22Rv1 (cell line): ENCODE measurements around the gene FYB1.

ENCODE experiments used
- H3K27ac ChIP-seq: fragments of 450-650 bp; 2 replicates; pipeline ENCODE4 v1.5.1; 2017
- ZFX ChIP-seq: fragments of 450-650 bp; IDR thresholded peaks from 2 replicates; pipeline ENCODE4 v1.6.1; 2017; ENCODE audit warnings: antibody characterized with exemption, borderline replicate concordance
- TF ChIP-seq, protein P1 (sequence below): fragments of 450-650 bp; IDR thresholded peaks from 2 replicates; pipeline ENCODE4 v1.5.1; 2017; ENCODE audit warnings: mild to moderate bottlenecking

The FYB1 gene

DNA sequence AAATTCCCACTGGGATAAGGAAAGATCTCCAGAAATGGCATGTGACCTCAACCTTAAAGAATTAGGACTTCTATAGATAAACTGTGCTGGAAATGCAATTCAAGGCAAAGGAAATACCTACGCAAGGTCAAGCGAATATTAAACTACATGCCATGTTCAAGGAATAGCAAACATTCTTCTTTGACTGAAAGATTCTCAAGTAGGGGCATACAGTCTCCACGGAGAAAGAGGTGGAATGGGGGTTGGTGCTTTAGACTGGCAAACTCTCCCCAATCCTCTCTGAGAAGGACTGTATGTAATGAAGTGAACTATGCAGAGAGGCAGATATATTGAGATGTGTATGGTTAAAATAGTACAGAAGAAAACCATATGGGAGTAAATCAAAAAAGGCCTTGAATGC is 151.3 kb downstream of the FYB1 start:
- TF ChIP-seq ZFX, result no peak
- TF ChIP-seq, protein P1, sequence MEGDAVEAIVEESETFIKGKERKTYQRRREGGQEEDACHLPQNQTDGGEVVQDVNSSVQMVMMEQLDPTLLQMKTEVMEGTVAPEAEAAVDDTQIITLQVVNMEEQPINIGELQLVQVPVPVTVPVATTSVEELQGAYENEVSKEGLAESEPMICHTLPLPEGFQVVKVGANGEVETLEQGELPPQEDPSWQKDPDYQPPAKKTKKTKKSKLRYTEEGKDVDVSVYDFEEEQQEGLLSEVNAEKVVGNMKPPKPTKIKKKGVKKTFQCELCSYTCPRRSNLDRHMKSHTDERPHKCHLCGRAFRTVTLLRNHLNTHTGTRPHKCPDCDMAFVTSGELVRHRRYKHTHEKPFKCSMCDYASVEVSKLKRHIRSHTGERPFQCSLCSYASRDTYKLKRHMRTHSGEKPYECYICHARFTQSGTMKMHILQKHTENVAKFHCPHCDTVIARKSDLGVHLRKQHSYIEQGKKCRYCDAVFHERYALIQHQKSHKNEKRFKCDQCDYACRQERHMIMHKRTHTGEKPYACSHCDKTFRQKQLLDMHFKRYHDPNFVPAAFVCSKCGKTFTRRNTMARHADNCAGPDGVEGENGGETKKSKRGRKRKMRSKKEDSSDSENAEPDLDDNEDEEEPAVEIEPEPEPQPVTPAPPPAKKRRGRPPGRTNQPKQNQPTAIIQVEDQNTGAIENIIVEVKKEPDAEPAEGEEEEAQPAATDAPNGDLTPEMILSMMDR, result no peak
- no peak overlapping the region for H3K27ac ChIP-seq

DNA sequence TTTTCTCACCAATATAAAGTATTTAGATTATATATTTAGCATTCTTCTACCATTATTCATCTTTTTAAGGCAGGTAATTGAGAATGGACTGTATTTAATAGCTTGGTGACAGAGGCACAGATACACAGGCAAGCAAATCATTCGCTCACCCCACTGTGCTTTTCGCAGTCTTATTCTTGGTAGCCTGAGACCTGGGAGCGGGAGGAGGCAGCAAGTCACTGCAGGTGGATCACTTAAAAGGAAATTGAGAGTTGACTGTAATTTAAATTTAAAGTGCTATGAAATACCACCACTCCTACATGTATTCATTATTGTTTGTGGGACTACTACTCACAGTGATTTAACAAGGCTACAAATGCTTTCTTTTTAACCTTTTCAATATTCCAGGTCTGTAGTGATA is 154.9 kb downstream of the FYB1 start:
- TF ChIP-seq, protein P1, result no peak
- no peak for TF ChIP-seq ZFX
- H3K27ac ChIP-seq, result no peak overlapping the region

DNA sequence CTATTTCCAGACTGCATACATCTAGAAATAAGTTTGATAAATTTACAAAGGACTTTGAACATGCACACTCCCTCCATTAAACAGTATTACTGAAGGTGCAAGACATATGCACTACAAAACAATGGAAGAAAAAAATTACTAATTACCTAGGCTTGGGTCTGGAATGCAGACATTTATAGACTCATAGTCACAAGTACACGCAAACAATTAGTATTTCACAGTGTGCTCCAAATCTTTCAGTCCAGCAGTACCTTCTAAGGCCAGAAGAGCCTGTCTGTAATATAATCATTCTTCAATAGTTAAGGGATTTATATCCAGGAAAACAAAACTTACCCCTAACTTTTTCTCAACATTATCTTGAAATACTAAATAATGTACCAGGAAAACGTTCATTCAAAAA is 156.3 kb downstream of the FYB1 start:
- TF ChIP-seq, protein P1, result no peak
- no peak for TF ChIP-seq ZFX
- no peak overlapping the region for H3K27ac ChIP-seq

DNA sequence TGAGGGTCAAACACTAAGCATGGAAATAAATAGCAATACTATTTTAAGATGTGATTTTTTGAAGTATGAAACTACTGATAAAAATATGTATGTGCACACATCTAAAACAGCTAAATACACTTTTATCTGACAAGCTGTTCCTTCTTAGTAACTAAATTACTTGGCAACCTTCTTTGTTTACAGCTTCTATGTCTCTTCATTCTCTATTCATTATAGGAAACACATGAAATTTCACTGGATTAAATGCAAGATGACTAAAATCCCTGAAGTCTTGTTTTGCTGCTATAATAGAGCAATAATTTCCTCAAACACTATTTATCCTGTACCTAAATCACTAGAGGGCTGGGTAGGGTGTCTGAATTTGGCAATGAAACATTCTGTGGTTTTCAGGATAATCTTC is 156.8 kb downstream of the FYB1 start:
- TF ChIP-seq, protein P1, result no peak
- no peak for TF ChIP-seq ZFX
- no peak overlapping the region for H3K27ac ChIP-seq

DNA sequence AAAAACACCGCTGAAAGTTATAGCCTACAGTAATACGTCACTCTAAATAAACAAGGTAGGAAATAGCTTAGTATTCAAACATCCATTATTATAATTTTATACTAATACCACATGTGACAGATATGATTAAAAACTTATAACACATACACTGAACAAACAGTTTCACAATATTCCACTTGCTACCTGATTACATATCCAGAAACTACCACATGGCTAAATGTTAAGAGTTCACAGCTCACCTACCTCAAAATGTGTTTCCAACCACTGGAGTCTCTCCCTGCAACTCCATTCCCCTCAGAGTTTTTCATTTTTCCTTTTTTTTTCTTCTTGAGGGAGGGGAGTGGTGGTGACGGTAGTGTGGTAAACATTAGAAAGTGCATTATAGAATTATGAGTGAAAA is 157.3 kb downstream of the FYB1 start:
- no peak overlapping the region for H3K27ac ChIP-seq
- no peak for TF ChIP-seq ZFX
- TF ChIP-seq, protein P1, result no peak

DNA sequence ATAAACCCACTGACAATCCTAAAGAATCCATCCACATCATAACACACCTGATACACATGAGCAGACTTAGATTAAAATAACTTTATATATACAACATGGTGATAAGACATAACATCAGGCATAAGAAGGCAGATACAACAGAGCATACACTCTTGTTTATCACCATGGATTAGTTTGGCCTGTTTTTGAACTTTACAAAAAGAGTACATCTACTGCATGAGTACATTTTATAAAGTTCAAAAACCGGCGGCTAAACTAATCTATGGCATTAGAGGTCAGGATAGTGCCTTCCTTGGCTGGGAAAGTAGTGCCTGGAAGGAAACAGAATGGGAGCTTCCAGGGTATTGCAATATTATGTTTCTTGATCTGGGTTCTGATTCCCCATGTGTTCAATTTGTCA is 160.3 kb downstream of the FYB1 start:
- no peak overlapping the region for H3K27ac ChIP-seq

DNA sequence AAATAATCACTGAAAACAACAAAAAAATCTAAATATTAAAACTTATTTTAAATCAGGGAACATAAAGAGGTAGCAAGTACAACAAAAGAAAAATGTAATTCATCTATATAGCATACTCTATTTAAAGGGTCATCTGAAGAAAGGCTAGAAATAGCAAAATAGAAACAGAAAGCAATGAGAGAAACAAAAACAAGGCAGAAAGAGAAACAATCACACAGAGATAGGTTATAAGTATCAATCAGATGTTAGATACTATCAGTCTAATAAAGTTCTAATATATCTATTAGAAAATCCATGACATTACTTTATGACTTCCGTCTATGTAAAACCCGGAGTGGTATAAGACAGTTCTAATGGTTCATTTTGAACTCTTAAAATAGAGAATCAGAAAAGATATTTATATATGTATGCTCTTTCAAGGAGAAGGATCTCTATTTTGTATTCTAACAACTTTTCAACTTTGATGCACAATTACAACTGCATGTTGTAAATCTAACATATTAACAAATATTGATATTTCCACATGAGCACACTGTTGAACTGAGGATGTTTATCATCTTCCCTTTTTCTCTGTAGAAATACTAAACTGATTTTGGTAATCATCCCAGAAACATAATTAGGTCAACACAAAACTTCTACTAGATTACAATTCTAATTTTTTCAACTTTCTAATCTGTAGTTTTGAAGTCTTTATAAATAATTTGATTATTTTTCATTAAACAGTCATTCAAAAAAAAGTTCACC is 161.0 kb downstream of the FYB1 start:
- H3K27ac ChIP-seq, result no peak overlapping the region
- no peak for TF ChIP-seq ZFX

More for the DNA sequence above, 160.3 kb downstream of the FYB1 start:
- TF ChIP-seq, protein P1, result no peak
- no peak for TF ChIP-seq ZFX

DNA sequence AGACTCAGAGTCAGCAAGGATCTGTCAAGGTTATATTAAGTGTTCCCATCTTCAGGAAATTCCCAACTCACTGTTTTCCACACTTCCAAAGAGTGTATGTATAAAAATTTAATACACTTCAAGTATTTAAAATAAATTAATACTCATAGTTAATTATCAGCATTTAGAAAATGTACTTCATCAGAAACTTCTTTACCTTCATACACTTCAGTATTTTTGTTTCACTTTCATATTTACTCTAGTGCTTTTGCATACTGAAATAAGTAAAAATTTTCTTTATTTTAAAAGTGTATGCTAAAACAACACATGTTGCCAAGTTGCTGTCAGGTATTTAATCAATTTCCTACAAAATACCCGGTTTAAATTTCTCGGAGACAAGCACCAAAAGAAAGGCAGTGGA is 161.6 kb downstream of the FYB1 start:
- no peak for TF ChIP-seq ZFX
- TF ChIP-seq, protein P1, result no peak
- H3K27ac ChIP-seq, result no peak overlapping the region
